Smooth muscle cell (in vitro differentiated cells): Measurements from ENCODE around the gene CMIP. TPM values are rescaled to one million over a fixed set of nuclear protein-coding genes. Genes with fewer than 3 reads are reported as not detected.

Experiments
- DNase-seq: peaks from one replicate; lab custom pipeline; 2025; ENCODE audit not compliant: unreplicated experiment; lab: John Stamatoyannopoulos, UW
- H2AFZ ChIP-seq: fragments of 200-600 bp; sonication (generic); 2 replicates; pipeline ENCODE4 v1.6.0; 2016; ENCODE audit warnings: antibody characterized with exemption, low read depth, mild to moderate bottlenecking
- H3F3A ChIP-seq: fragments of 200-600 bp; sonication (generic); 2 replicates; pipeline ENCODE4 v1.6.0; 2017; ENCODE audit warnings: antibody characterized with exemption, low read depth
- H3K27ac ChIP-seq: fragments of 200-600 bp; sonication (generic); 2 replicates; pipeline ENCODE4 v1.5.1; 2016; ENCODE audit warnings: low read depth, mild to moderate bottlenecking
- H3K27me3 ChIP-seq: fragments of 200-600 bp; sonication (generic); 2 replicates; pipeline ENCODE4 v1.6.1; 2016; ENCODE audit warnings: low read depth, mild to moderate bottlenecking
- H3K36me3 ChIP-seq: fragments of 200-600 bp; sonication (generic); 2 replicates; pipeline ENCODE4 v1.5.1; 2016; ENCODE audit warnings: low read depth
- H3K4me1 ChIP-seq: fragments of 200-600 bp; sonication (generic); 2 replicates; pipeline ENCODE4 v1.5.1; 2016; ENCODE audit warnings: low read depth
- H3K4me2 ChIP-seq: fragments of 200-600 bp; sonication (generic); 2 replicates; pipeline ENCODE4 v1.6.0; 2016; ENCODE audit warnings: mild to moderate bottlenecking
- H3K4me3 ChIP-seq: fragments of 200-600 bp; sonication (generic); 2 replicates; pipeline ENCODE4 v1.5.1; 2016; ENCODE audit warnings: mild to moderate bottlenecking
- H3K79me2 ChIP-seq: fragments of 200-600 bp; sonication (generic); 2 replicates; pipeline ENCODE4 v1.6.0; 2016; ENCODE audit warnings: low read depth, mild to moderate bottlenecking
- H3K9ac ChIP-seq: fragments of 200-600 bp; sonication (generic); 2 replicates; pipeline ENCODE4 v1.6.0; 2016; ENCODE audit warnings: low read depth
- H3K9me3 ChIP-seq: fragments of 200-600 bp; sonication (generic); replicated peaks from 2 replicates; pipeline ENCODE4 v1.5.1; 2016; ENCODE audit warnings: low read depth
- H4K20me1 ChIP-seq: fragments of 200-600 bp; sonication (generic); 2 replicates; pipeline ENCODE4 v1.6.0; 2016; ENCODE audit warnings: low read depth
- CTCF ChIP-seq: fragments of 200-600 bp; sonication (generic); IDR thresholded peaks from 2 replicates; pipeline ENCODE4 v1.5.1; 2017; ENCODE audit warnings: borderline replicate concordance, mild to moderate bottlenecking, antibody characterized with exemption; ENCODE audit not compliant: insufficient read depth, poor library complexity, severe bottlenecking
- WGBS: methylation state at CpG from one replicate; pipeline ENCODE4 v1.1.7; 2016; ENCODE audit warnings: low lambda C conversion rate; 5-methylcytosine and 5-hydroxymethylcytosine counted together
- polyA plus RNA-seq: library from polyadenylated mRNA; unstranded; fragments of >200 nt; fragmentation: Nextera tagmentation; extraction: Ambion mirVana; gene quantifications from 2 replicates; pipeline ENCODE4 v1.2.1, GENCODE V29; 2016
- total RNA-seq: library from RNA; depleted of rRNA; stranded (reverse); fragments of >200 nt; gene quantifications from 2 replicates; pipeline ENCODE4 v1.2.3, GENCODE V29; 2014

CMIP gene
- total and polyA plus RNA-seq, 2 experiments from 2014 or later: 2.5 to 44.5 TPM

GRCh38 chr16:81560979-81561657, 116.5 kb downstream of the CMIP start:
- Histone ChIP-seq H3K4me2 (no peak overlapping the region), H3K27ac (no peak overlapping the region), H3K9ac (no peak overlapping the region), H3K27me3 (no peaks in the 10 kb centered on the region), H3K4me3 (no peak overlapping the region), H3F3A (no peaks in the 10 kb centered on the region), H3K9me3 (no peaks in the 10 kb centered on the region), H4K20me1 (peaks cover 94% of the 10 kb centered on the region), H2AFZ (no peak overlapping the region), H3K79me2 (peaks cover 84% of the 10 kb centered on the region), H3K4me1 (no peaks in the 10 kb centered on the region), H3K36me3 (no peaks in the 10 kb centered on the region)
- no peak for DNase-seq
- no peak for TF ChIP-seq CTCF
- WGBS: 73% methylated on average over 8 of the region's 8 CpGs

GRCh38 chr16:81562174-81562849, 117.7 kb downstream of the CMIP start:
- Histone ChIP-seq H3K36me3 (no peaks in the 10 kb centered on the region), H3K27ac (no peak overlapping the region), H3K4me1 (no peaks in the 10 kb centered on the region), H2AFZ (no peak overlapping the region), H3K4me3 (no peak overlapping the region), H3F3A (no peaks in the 10 kb centered on the region), H3K79me2 (peaks cover 84% of the 10 kb centered on the region), H3K27me3 (no peaks in the 10 kb centered on the region), H3K9ac (no peak overlapping the region), H3K4me2 (no peak overlapping the region), H4K20me1 (peaks cover 95% of the 10 kb centered on the region), H3K9me3 (no peaks in the 10 kb centered on the region)
- TF ChIP-seq CTCF: no peak
- WGBS: 98% methylated on average over 8 of the region's 8 CpGs
- DNase-seq: no peak

GRCh38 chr16:81562926-81563325, 118.3 kb downstream of the CMIP start:
- H3K79me2 ChIP-seq: peaks cover 78% of the 10 kb centered on the region
- no peak for TF ChIP-seq CTCF
- no peak overlapping the region for H3K27ac ChIP-seq
- H4K20me1 ChIP-seq: peaks cover 96% of the 10 kb centered on the region
- H3K4me3 ChIP-seq: no peak overlapping the region
- H3K4me2 ChIP-seq: no peak overlapping the region
- no peaks in the 10 kb centered on the region for H3F3A ChIP-seq
- H3K36me3 ChIP-seq: no peaks in the 10 kb centered on the region
- H3K4me1 ChIP-seq: no peaks in the 10 kb centered on the region
- WGBS: 98% methylated on average over 8 of the region's 8 CpGs
- no peak overlapping the region for H2AFZ ChIP-seq
- H3K9me3 ChIP-seq: no peaks in the 10 kb centered on the region
- H3K27me3 ChIP-seq: no peaks in the 10 kb centered on the region
- no peak overlapping the region for H3K9ac ChIP-seq
- no peak for DNase-seq
